ENCODE data around the gene RAB23. TPM values are rescaled to one million over a fixed set of nuclear protein-coding genes. Genes with fewer than 3 reads are reported as not detected.

The RAB23 gene
- total RNA-seq, result 10 to 100 TPM in 1 of 2 donors, 1 to 10 TPM in 1; 6.3 to 21.1 TPM

- Histone ChIP-seq H3K4me1 (peaks cover 1% of the 10 kb centered on the region), H3K4me3 (peak within 1 kb of the TSS; percentile 99), H3K27me3 (no peaks in the 10 kb centered on the region), H3K9ac (ENCODE audit: low read depth in 2 of 2, low read length in 2 of 2) (peak within 1 kb of the TSS; percentile 80 to 83), H3K36me3 (no peaks in the 10 kb centered on the region), H3K27ac (peak within 1 kb of the TSS; percentile 90), H3K9me3 (no peaks in the 10 kb centered on the region)
- TF ChIP-seq CTCF (IDR thresholded peaks at IDR 0.05), result peak; percentile 14
- DNase-seq, result peak; percentile 82
- intact Hi-C loops (cut with DNase I), result loop anchor here (5.0 kb wide), 1 partner anchor 570 kb away; no protein-coding TSS in a partner anchor
Observed at GRCh38 chr6:57221936-57222742, at the start of gene RAB23. Gene RAB23, minus strand, starts transcription at chr6:57222307. Its CDS starts 11,927 bp downstream, at chr6:57210380.

- Histone ChIP-seq H3K36me3 (no peaks in the 10 kb centered on the region), H3K9me3 (no peaks in the 10 kb centered on the region), H3K4me3 (no peak overlapping the region), H3K9ac (ENCODE audit: low read depth in 2 of 2, low read length in 2 of 2) (no peak overlapping the region), H3K27ac (no peak overlapping the region), H3K4me1 (no peaks in the 10 kb centered on the region), H3K27me3 (no peaks in the 10 kb centered on the region)
- no peak for DNase-seq
- no peak for TF ChIP-seq CTCF (IDR thresholded peaks at IDR 0.05)
- intact Hi-C loops (cut with DNase I), result loop anchor here (10.0 kb wide), 1 partner anchor 47 kb away; the partner anchor contains the start of gene PRIM2
Observed at GRCh38 chr6:57268294-57268640, 46.2 kb upstream of the RAB23 start.

- intact Hi-C loops (cut with DNase I), result loop anchor here (10.0 kb wide), 1 partner anchor 47 kb away; the partner anchor contains the start of gene PRIM2
- H3K9ac ChIP-seq (ENCODE audit: low read depth in 2 of 2, low read length in 2 of 2), result no peak overlapping the region
- H3K27ac ChIP-seq, result no peak overlapping the region
- TF ChIP-seq CTCF (IDR thresholded peaks at IDR 0.05), result peak; percentile 42
- H3K9me3 ChIP-seq, result no peaks in the 10 kb centered on the region
- H3K36me3 ChIP-seq, result no peaks in the 10 kb centered on the region
- H3K27me3 ChIP-seq, result no peaks in the 10 kb centered on the region
- no peaks in the 10 kb centered on the region for H3K4me1 ChIP-seq
- peak; percentile 62 for DNase-seq
- no peak overlapping the region for H3K4me3 ChIP-seq
Observed at GRCh38 chr6:57267586-57268293, 45.6 kb upstream of the RAB23 start.

GRCh38 chr6:57265755-57266221 lies 43.7 kb upstream of the RAB23 start:
- Histone ChIP-seq H3K27ac (peak overlapping the region; percentile 5), H3K9me3 (no peaks in the 10 kb centered on the region), H3K4me1 (no peaks in the 10 kb centered on the region), H3K4me3 (no peak overlapping the region), H3K36me3 (no peaks in the 10 kb centered on the region), H3K9ac (ENCODE audit: low read depth in 2 of 2, low read length in 2 of 2) (no peak overlapping the region), H3K27me3 (no peaks in the 10 kb centered on the region)
- intact Hi-C loops (cut with DNase I), result loop anchor here (10.0 kb wide), 1 partner anchor 49 kb away; the partner anchor contains the start of gene PRIM2
- no peak for DNase-seq
- TF ChIP-seq CTCF (IDR thresholded peaks at IDR 0.05), result no peak

- Histone ChIP-seq H3K9me3 (no peaks in the 10 kb centered on the region), H3K4me3 (no peak overlapping the region), H3K27ac (peak overlapping the region; percentile 56), H3K9ac (ENCODE audit: low read depth in 2 of 2, low read length in 2 of 2) (no peak overlapping the region), H3K4me1 (no peaks in the 10 kb centered on the region), H3K36me3 (no peaks in the 10 kb centered on the region), H3K27me3 (no peaks in the 10 kb centered on the region)
- no peak for DNase-seq
- intact Hi-C loops (cut with DNase I), result loop anchor here (10.0 kb wide), 1 partner anchor 51 kb away; the partner anchor contains the start of gene PRIM2
- TF ChIP-seq CTCF (IDR thresholded peaks at IDR 0.05), result no peak
Observed at GRCh38 chr6:57263739-57264138, 41.6 kb upstream of the RAB23 start.
